ENCODE data around the gene CENPH. TPM values are rescaled to one million over a fixed set of nuclear protein-coding genes. Genes with fewer than 3 reads are reported as not detected.
A peak's percentile ranks its signal among the peaks of the same experiment; 100 is the strongest.
"Not testable (repeated sequence)": the region's sequence is repeated elsewhere in the genome, so short reads cannot be mapped to it uniquely, and the experiment has no call there.

CENPH gene
- polyA plus RNA-seq, 1 of the 3 experiments (the other 2 are of a cell fraction), result 14.6 TPM

GRCh38 chr5:69252437-69252836, 63.1 kb downstream of the CENPH start:
- Histone ChIP-seq H3K79me2 (ENCODE audit: insufficient read depth) (peaks cover 76% of the 10 kb centered on the region), H3K27me3 (ENCODE audit: insufficient read depth) (no peaks in the 10 kb centered on the region)

GRCh38 chr5:69255940-69256339, 66.6 kb downstream of the CENPH start:
- H3K4me1 ChIP-seq (ENCODE audit: control insufficient read depth in 1 of 2, insufficient read depth in 2 of 2, low read depth in 1 of 2, low read length in 1 of 2); H3K4me3 ChIP-seq (ENCODE audit: low read depth in 2 of 2, low read length in 1 of 2); H3K27me3 ChIP-seq (ENCODE audit: insufficient read depth); H3K4me2 ChIP-seq; H3K9me3 ChIP-seq; H4K20me1 ChIP-seq (ENCODE audit: insufficient read depth); DNase-seq; H2AFZ ChIP-seq (ENCODE audit: low read depth); H3K9ac ChIP-seq; H3K9me2 ChIP-seq; H3K27ac ChIP-seq (ENCODE audit: low read depth in 2 of 2, low read length in 1 of 2); POLR2A ChIA-PET: not testable (repeated sequence)
- peak; percentile 17; the same call in 1 of the 2 replicates for TF ChIP-seq FOSL2 (IDR thresholded peaks at IDR 0.05; ENCODE audit: borderline replicate concordance, low read depth)
- WGBS (ENCODE audit: low lambda C conversion rate), result 89% methylated on average over 3 of the region's 4 CpGs
- peaks cover 56% of the 10 kb centered on the region for H3K79me2 ChIP-seq (ENCODE audit: insufficient read depth)
- peaks cover 34 to 67% of the 10 kb centered on the region in 2 experiments for H3K36me3 ChIP-seq (replicated peaks in 1 of 2; ENCODE audit: control insufficient read depth in 1 of 2, insufficient read depth in 2 of 2, low read length in 1 of 2)
- CTCF ChIA-PET, result interaction anchor here (1.2 kb wide), 1 partner anchor 163 kb away, joined by 3 read pairs; no protein-coding TSS in a partner anchor
- peaks cover 25% of the 10 kb centered on the region for H3F3A ChIP-seq (replicated peaks; ENCODE audit: insufficient read depth)

More at GRCh38 chr5:69252437-69252836, 63.1 kb downstream of the CENPH start:
- Histone ChIP-seq H2AFZ (ENCODE audit: low read depth) (no peak overlapping the region), H3K27ac (ENCODE audit: low read depth in 2 of 2, low read length in 1 of 2) (no peak overlapping the region), H3F3A (replicated peaks; ENCODE audit: insufficient read depth) (peaks cover 14% of the 10 kb centered on the region), H3K4me2 (no peak overlapping the region), H3K4me1 (ENCODE audit: control insufficient read depth in 1 of 2, insufficient read depth in 2 of 2, low read depth in 1 of 2, low read length in 1 of 2) (no peaks in the 10 kb centered on the region), H3K4me3 (ENCODE audit: low read depth in 2 of 2, low read length in 1 of 2) (no peak overlapping the region), H3K9me3 (no peaks in the 10 kb centered on the region), H4K20me1 (ENCODE audit: insufficient read depth) (peaks cover 8% of the 10 kb centered on the region; the same call in 1 of the 2 replicates), H3K9ac (no peak overlapping the region), H3K36me3 (replicated peaks in 1 of 2; ENCODE audit: control insufficient read depth in 1 of 2, insufficient read depth in 2 of 2, low read length in 1 of 2) (peaks cover 14 to 34% of the 10 kb centered on the region in 2 experiments), H3K9me2 (no peaks in the 10 kb centered on the region)
- 92% methylated on average over 3 of the region's 3 CpGs for WGBS (ENCODE audit: low lambda C conversion rate)
- DNase-seq, result no peak
- no peak for TF ChIP-seq RXRA (IDR thresholded peaks at IDR 0.05; ENCODE audit: borderline replicate concordance, low read depth)
- no peak for TF ChIP-seq JUND (IDR thresholded peaks at IDR 0.05)
- no peak for TF ChIP-seq ZBTB33 (IDR thresholded peaks at IDR 0.05; ENCODE audit: borderline replicate concordance, low read depth)
- TF ChIP-seq NRF1 (IDR thresholded peaks at IDR 0.05; ENCODE audit: low read depth, low read length), result no peak
- TF ChIP-seq SIN3A (IDR thresholded peaks at IDR 0.05; ENCODE audit: borderline replicate concordance, low read depth, low read length), result no peak
- TF ChIP-seq MAX (IDR thresholded peaks at IDR 0.05; ENCODE audit: low read depth), result no peak
- TF ChIP-seq CHD2 (IDR thresholded peaks at IDR 0.05; ENCODE audit: low read length, partially characterized antibody), result no peak
- ChIA-PET CTCF (interaction anchor here (0.6 to 1.8 kb wide), 2 partner anchors 10 to 246 kb away, joined by 3 to 4 read pairs; no protein-coding TSS in a partner anchor), POLR2A (no interaction called here)

- Histone ChIP-seq H2AFZ (ENCODE audit: low read depth) (no peak overlapping the region), H4K20me1 (ENCODE audit: insufficient read depth) (no peaks in the 10 kb centered on the region), H3K9me2 (no peaks in the 10 kb centered on the region), H3K9ac (no peak overlapping the region), H3K36me3 (replicated peaks in 1 of 2; ENCODE audit: control insufficient read depth in 1 of 2, insufficient read depth in 2 of 2, low read length in 1 of 2) (peaks cover 34 to 76% of the 10 kb centered on the region in 2 experiments), H3F3A (replicated peaks; ENCODE audit: insufficient read depth) (peaks cover 28% of the 10 kb centered on the region), H3K79me2 (ENCODE audit: insufficient read depth) (peaks cover 49% of the 10 kb centered on the region), H3K27me3 (ENCODE audit: insufficient read depth) (no peaks in the 10 kb centered on the region), H3K4me2 (no peak overlapping the region), H3K4me1 (ENCODE audit: control insufficient read depth in 1 of 2, insufficient read depth in 2 of 2, low read depth in 1 of 2, low read length in 1 of 2) (no peaks in the 10 kb centered on the region), H3K4me3 (ENCODE audit: low read depth in 2 of 2, low read length in 1 of 2) (no peak overlapping the region), H3K27ac (ENCODE audit: low read depth in 2 of 2, low read length in 1 of 2) (no peak overlapping the region), H3K9me3 (no peaks in the 10 kb centered on the region)
- POLR2A ChIA-PET, result no interaction called here
- WGBS (ENCODE audit: low lambda C conversion rate), result 77% methylated on average over 1 of the region's 1 CpG
- CTCF ChIA-PET, result interaction anchor here (1.0 kb wide), 1 partner anchor 9 kb away, joined by 3 read pairs; no protein-coding TSS in a partner anchor
- TF ChIP-seq FOXJ3 (CRISPR knock-in tag; IDR thresholded peaks at IDR 0.05) (no peak), CTCF (IDR thresholded peaks at IDR 0.05) (no peak), SMC3 (IDR thresholded peaks at IDR 0.05; ENCODE audit: low read depth, low read length) (no peak), EZH2phosphoT487 (IDR thresholded peaks at IDR 0.05; ENCODE audit: borderline replicate concordance, low read depth) (no peak)
- DNase-seq, result no peak
Observed at GRCh38 chr5:69257577-69257976, 68.2 kb downstream of the CENPH start.

All from SK-N-SH (cell line).